GM23338 (cell line): ENCODE measurements around the gene ABCA1.

Experiments
- CREB1 ChIP-seq: fragments of 250-450 bp; sonication (Bioruptor Pico); IDR thresholded peaks from 2 replicates; pipeline ENCODE4 v1.5.0; 2020; ENCODE audit warnings: low read depth, mild to moderate bottlenecking, moderate library complexity
- ETS1 ChIP-seq: IDR thresholded peaks from 2 replicates; pipeline ENCODE4 v1.6.1; 2016; ENCODE audit warnings: antibody characterized with exemption
- EZH2 ChIP-seq: fragments of 200-600 bp; sonication (generic); IDR thresholded peaks from one replicate; pipeline ENCODE4 v1.8.0; 2017; ENCODE audit warnings: antibody characterized with exemption, mild to moderate bottlenecking, low read depth; ENCODE audit not compliant: unreplicated experiment
- EZH2phosphoT487 ChIP-seq: fragments of 200-600 bp; sonication (generic); IDR thresholded peaks from one replicate; pipeline ENCODE4 v1.8.1; 2018; ENCODE audit warnings: antibody characterized with exemption; ENCODE audit not compliant: unreplicated experiment
- JUNB ChIP-seq: IDR thresholded peaks from one replicate; pipeline ENCODE4 v1.6.1; 2016; ENCODE audit warnings: antibody characterized with exemption; ENCODE audit not compliant: unreplicated experiment
- NANOG ChIP-seq: IDR thresholded peaks from 2 replicates; pipeline ENCODE4 v1.6.1; 2016; ENCODE audit warnings: antibody characterized with exemption, borderline replicate concordance
- POLR2AphosphoS5 ChIP-seq: IDR thresholded peaks from 2 replicates; pipeline ENCODE4 v1.6.1; 2016; ENCODE audit warnings: antibody characterized with exemption, low read depth
- REST ChIP-seq: IDR thresholded peaks from one replicate; pipeline ENCODE4 v1.6.1; 2018; ENCODE audit warnings: antibody characterized with exemption; ENCODE audit not compliant: unreplicated experiment
- STAT1 ChIP-seq: IDR thresholded peaks from one replicate; pipeline ENCODE4 v1.6.1; 2016; ENCODE audit warnings: antibody characterized with exemption; ENCODE audit not compliant: unreplicated experiment
- ZNF114 ChIP-seq: fragments of 250-450 bp; sonication (Bioruptor Pico); IDR thresholded peaks from 2 replicates; pipeline ENCODE4 v1.5.0; 2020; ENCODE audit warnings: mild to moderate bottlenecking, moderate library complexity
- ZNF331 ChIP-seq: fragments of 250-450 bp; sonication (Bioruptor Pico); IDR thresholded peaks from 2 replicates; pipeline ENCODE4 v1.5.0; 2020; ENCODE audit warnings: low read depth, mild to moderate bottlenecking, moderate library complexity
- ZNF462 ChIP-seq: fragments of 250-450 bp; sonication (Bioruptor Pico); IDR thresholded peaks from 2 replicates; pipeline ENCODE4 v1.5.0; 2020; ENCODE audit warnings: mild to moderate bottlenecking, moderate library complexity
- TF ChIP-seq, protein P1 (sequence below), 2 experiments: fragments of 200-600 bp in 1 of 2; sonication (generic) in 1 of 2; conservative IDR thresholded peaks; 2 replicates each; pipeline versions ENCODE4 v1.5.1 to v1.6.1; 2016 to 2017; ENCODE audit warnings: antibody characterized with exemption in 2 of 2, low read depth in 2 of 2, mild to moderate bottlenecking in 2 of 2, moderate library complexity in 1 of 2

GRCh38 chr9:104800068-104800785, 127.7 kb downstream of the ABCA1 start:
- TF ChIP-seq, protein P1, sequence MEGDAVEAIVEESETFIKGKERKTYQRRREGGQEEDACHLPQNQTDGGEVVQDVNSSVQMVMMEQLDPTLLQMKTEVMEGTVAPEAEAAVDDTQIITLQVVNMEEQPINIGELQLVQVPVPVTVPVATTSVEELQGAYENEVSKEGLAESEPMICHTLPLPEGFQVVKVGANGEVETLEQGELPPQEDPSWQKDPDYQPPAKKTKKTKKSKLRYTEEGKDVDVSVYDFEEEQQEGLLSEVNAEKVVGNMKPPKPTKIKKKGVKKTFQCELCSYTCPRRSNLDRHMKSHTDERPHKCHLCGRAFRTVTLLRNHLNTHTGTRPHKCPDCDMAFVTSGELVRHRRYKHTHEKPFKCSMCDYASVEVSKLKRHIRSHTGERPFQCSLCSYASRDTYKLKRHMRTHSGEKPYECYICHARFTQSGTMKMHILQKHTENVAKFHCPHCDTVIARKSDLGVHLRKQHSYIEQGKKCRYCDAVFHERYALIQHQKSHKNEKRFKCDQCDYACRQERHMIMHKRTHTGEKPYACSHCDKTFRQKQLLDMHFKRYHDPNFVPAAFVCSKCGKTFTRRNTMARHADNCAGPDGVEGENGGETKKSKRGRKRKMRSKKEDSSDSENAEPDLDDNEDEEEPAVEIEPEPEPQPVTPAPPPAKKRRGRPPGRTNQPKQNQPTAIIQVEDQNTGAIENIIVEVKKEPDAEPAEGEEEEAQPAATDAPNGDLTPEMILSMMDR (conservative IDR thresholded peaks at IDR 0.05; ENCODE audit: low read depth in 2 of 2), result no peak
- TF ChIP-seq EZH2 (no peak), REST (no peak), EZH2phosphoT487 (no peak), ETS1 (no peak), POLR2AphosphoS5 (no peak), STAT1 (no peak), CREB1 (CRISPR knock-in tag) (no peak), ZNF114 (CRISPR knock-in tag) (no peak), JUNB (no peak), NANOG (no peak), ZNF462 (no peak), ZNF331 (CRISPR knock-in tag) (no peak)
